KOPT-K1 (cell line): ENCODE measurements around the gene CTNND2.

Source experiments
- H3K27ac ChIP-seq: fragments of 200-600 bp; sonication (generic); 2 replicates; pipeline ENCODE4 v1.5.1; 2016; ENCODE audit warnings: antibody characterized with exemption, mild to moderate bottlenecking, low read depth, low read length; ENCODE audit not compliant: poor library complexity, severe bottlenecking
- H3K36me3 ChIP-seq: fragments of 200-600 bp; sonication (generic); 2 replicates; pipeline ENCODE4 v1.5.1; 2017; ENCODE audit warnings: antibody characterized with exemption, mild to moderate bottlenecking, low read length, moderate library complexity; ENCODE audit not compliant: insufficient read depth
- H3K9me3 ChIP-seq: fragments of 200-600 bp; sonication (generic); 2 replicates; pipeline ENCODE4 v1.5.1; 2017; ENCODE audit warnings: antibody characterized with exemption, low read length, mild to moderate bottlenecking; ENCODE audit not compliant: insufficient read depth, poor library complexity, severe bottlenecking

CTNND2 gene

GRCh38 chr5:11525020-11525419 lies 379.2 kb downstream of the CTNND2 start:
- H3K36me3 ChIP-seq: no peaks in the 10 kb centered on the region
- no peaks in the 10 kb centered on the region for H3K9me3 ChIP-seq
- H3K27ac ChIP-seq: no peak overlapping the region

GRCh38 chr5:11524188-11524587 lies 380.1 kb downstream of the CTNND2 start:
- Histone ChIP-seq H3K36me3 (no peaks in the 10 kb centered on the region), H3K27ac (no peak overlapping the region), H3K9me3 (no peaks in the 10 kb centered on the region)

- Histone ChIP-seq H3K9me3 (no peaks in the 10 kb centered on the region), H3K27ac (no peak overlapping the region), H3K36me3 (no peaks in the 10 kb centered on the region)
These were observed 381.4 kb downstream of the CTNND2 start for GRCh38 chr5:11522796-11523195.

GRCh38 chr5:11520241-11520930 lies 383.9 kb downstream of the CTNND2 start:
- Histone ChIP-seq H3K36me3 (no peaks in the 10 kb centered on the region), H3K9me3 (no peaks in the 10 kb centered on the region), H3K27ac (no peak overlapping the region)

GRCh38 chr5:11519236-11519635 lies 385.0 kb downstream of the CTNND2 start:
- Histone ChIP-seq H3K9me3 (no peaks in the 10 kb centered on the region), H3K36me3 (no peaks in the 10 kb centered on the region), H3K27ac (no peak overlapping the region)

- H3K27ac ChIP-seq: no peak overlapping the region
- no peaks in the 10 kb centered on the region for H3K9me3 ChIP-seq
- H3K36me3 ChIP-seq: no peaks in the 10 kb centered on the region
These were observed 385.6 kb downstream of the CTNND2 start for GRCh38 chr5:11518676-11519075.

GRCh38 chr5:11514705-11515432 lies 389.4 kb downstream of the CTNND2 start:
- H3K9me3 ChIP-seq: no peaks in the 10 kb centered on the region
- H3K27ac ChIP-seq: no peak overlapping the region
- H3K36me3 ChIP-seq: no peaks in the 10 kb centered on the region

GRCh38 chr5:11511878-11512277 lies 392.4 kb downstream of the CTNND2 start:
- Histone ChIP-seq H3K27ac (no peak overlapping the region), H3K36me3 (no peaks in the 10 kb centered on the region), H3K9me3 (no peaks in the 10 kb centered on the region)

- Histone ChIP-seq H3K9me3 (no peaks in the 10 kb centered on the region), H3K27ac (no peak overlapping the region), H3K36me3 (no peaks in the 10 kb centered on the region)
These were observed 393.4 kb downstream of the CTNND2 start for GRCh38 chr5:11510889-11511288.

- H3K36me3 ChIP-seq: no peaks in the 10 kb centered on the region
- H3K27ac ChIP-seq: no peak overlapping the region
- H3K9me3 ChIP-seq: no peaks in the 10 kb centered on the region
These were observed 394.5 kb downstream of the CTNND2 start for GRCh38 chr5:11509793-11510192.

- H3K9me3 ChIP-seq: no peaks in the 10 kb centered on the region
- no peak overlapping the region for H3K27ac ChIP-seq
- H3K36me3 ChIP-seq: no peaks in the 10 kb centered on the region
These were observed 396.9 kb downstream of the CTNND2 start for GRCh38 chr5:11507156-11507910.

GRCh38 chr5:11504886-11505193 lies 399.4 kb downstream of the CTNND2 start:
- Histone ChIP-seq H3K36me3 (no peaks in the 10 kb centered on the region), H3K27ac (no peak overlapping the region)

GRCh38 chr5:11504065-11504885 lies 400.0 kb downstream of the CTNND2 start:
- H3K9me3 ChIP-seq: no peaks in the 10 kb centered on the region
- no peak overlapping the region for H3K27ac ChIP-seq
- H3K36me3 ChIP-seq: no peaks in the 10 kb centered on the region

More at GRCh38 chr5:11504886-11505193, 399.4 kb downstream of the CTNND2 start:
- no peaks in the 10 kb centered on the region for H3K9me3 ChIP-seq

- H3K36me3 ChIP-seq: no peaks in the 10 kb centered on the region
- H3K27ac ChIP-seq: no peak overlapping the region
- no peaks in the 10 kb centered on the region for H3K9me3 ChIP-seq
These were observed 401.5 kb downstream of the CTNND2 start for GRCh38 chr5:11502783-11503182.

GRCh38 chr5:11497651-11498050 lies 406.6 kb downstream of the CTNND2 start:
- H3K27ac ChIP-seq: no peak overlapping the region
- H3K9me3 ChIP-seq: no peaks in the 10 kb centered on the region

More at GRCh38 chr5:11497651-11498050, 406.6 kb downstream of the CTNND2 start:
- no peaks in the 10 kb centered on the region for H3K36me3 ChIP-seq
